NCI-H2107 (cell line): ENCODE results near the gene IVNS1ABP.
"Not testable (repeated sequence)": the region's sequence is repeated elsewhere in the genome, so short reads cannot be mapped to it uniquely, and the experiment has no call there.

ENCODE experiments used
- DNase-seq: peaks from one replicate; lab custom pipeline; 2025; lab: John Stamatoyannopoulos, UW

Gene IVNS1ABP

DNA sequence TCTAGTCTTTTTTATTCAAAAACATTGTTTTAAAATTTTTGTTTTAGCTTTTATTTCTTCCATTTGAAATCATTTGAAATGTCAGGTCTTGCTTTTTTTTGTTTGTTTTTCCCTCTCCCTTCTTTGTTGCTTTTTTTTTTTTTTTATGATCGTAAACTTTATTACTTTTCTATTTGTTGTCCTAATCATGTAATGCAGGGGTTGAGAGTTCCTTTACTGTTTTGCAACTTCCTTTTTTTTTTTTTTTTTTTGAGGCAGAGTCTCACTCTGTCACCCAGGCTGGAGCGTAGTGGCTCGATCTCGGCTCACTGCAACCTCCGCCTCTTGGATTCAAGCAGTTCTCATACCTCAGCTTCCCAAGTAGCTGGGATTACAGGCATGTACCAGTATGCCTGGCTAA, 24.8 kb downstream of the IVNS1ABP start:
- DNase-seq, result no peak

DNA sequence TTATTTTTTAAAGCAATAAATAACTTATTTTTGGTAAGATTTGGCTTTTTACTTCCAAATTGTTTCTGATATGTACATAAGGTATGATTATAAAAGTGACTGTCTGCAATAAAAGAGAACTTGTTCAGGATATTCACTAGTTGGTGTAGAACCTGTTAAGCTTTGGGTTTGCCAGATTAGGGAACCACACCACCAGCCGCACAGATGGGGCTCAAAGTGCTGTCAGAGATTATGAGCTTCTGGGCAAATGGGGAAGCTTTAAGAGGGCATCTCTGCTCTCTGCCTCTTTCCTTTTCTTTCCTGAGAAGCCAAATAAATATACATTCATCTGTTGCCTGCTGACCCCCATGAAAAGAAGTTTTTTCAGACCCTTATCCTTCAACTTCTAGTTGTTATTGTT, 25.4 kb downstream of the IVNS1ABP start:
- DNase-seq, result no peak

GRCh38 chr1:185291159-185291558, 25.9 kb downstream of the IVNS1ABP start:
- no peak for DNase-seq

GRCh38 chr1:185289880-185290279, 27.2 kb downstream of the IVNS1ABP start:
- no peak for DNase-seq

DNA sequence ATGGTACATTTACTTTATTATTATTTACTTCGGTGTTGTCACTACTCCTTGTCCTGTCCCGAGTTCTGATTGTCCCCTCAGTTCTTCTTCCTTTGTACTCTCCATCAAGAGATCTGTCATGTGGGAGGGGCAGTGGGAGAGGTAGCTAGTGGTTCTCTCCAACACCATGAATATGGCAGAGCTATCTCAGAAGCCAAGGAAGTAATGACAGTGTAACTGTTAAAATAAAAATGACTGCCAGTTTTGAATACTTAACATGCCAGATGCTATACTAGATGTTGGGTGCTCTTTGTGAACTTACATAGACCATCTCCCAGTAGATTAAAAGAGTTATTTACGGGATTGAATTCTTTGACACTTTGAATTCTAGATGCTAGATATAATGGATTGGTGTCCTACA, 28.6 kb downstream of the IVNS1ABP start:
- no peak for DNase-seq

- DNase-seq, result no peak
Measured at GRCh38 chr1:185287451-185287850, 29.6 kb downstream of the IVNS1ABP start.

GRCh38 chr1:185284533-185285276, 32.3 kb downstream of the IVNS1ABP start:
- no peak for DNase-seq

- DNase-seq, result no peak
Measured at GRCh38 chr1:185284116-185284515, 32.9 kb downstream of the IVNS1ABP start.

DNA sequence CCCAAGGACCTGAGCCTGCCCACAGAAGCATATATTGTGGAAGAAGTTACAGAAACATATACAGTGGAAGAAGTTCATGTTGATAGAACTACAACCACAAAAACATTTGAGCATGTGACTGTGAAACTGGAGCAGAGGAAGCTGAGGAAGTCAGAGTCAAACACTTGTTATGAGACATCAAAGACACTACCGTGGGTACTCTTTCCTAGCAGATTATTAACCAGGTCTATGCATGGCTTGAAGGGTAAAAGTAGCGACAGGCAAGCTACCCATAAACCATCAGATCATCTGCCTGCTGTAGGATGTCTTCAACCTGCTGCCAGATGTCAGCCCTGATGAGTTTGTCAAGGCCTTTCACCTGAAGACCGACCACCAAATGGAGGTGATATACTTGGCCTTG, 35.8 kb downstream of the IVNS1ABP start:
- no peak for DNase-seq

- no peak for DNase-seq
Measured at GRCh38 chr1:185280589-185280988, 36.5 kb downstream of the IVNS1ABP start.

DNA sequence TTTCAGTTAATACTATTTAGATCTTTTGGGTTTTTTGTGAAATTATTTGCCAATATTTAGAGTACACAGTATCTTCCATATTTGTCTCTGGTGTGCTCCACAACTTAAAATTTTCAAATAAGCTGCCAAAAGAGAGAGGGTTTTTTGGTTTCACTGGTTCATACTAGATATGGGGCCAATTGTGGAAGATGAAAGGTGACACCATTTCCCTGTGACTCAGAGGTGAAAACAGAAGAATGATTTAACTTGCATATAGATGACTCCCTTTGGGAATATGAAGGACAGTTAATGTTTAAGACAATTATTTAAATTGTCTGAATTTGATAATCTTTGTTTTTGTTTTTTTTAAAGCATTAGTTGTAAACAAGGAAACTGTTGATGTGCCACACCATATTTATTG, 37.5 kb downstream of the IVNS1ABP start:
- no peak for DNase-seq

DNA sequence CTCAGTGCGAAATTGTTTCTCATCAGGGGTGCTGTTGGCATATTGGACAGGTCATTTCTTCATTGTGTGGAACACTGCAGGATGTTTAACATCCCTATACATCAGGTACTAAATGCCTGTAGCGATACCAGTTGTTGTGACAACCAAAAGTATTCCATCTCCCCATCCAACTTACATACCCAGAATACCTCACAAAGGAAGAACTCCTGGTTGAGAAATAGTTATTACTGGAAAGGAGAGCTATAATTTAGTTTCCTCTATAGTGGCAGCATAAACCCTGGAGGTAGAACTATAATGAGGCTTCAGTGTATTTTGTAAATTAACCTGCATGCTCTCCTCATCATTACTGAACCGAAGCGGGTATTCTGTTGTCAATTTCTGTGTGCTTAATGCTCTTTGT, 45.1 kb downstream of the IVNS1ABP start:
- no peak for DNase-seq

DNA sequence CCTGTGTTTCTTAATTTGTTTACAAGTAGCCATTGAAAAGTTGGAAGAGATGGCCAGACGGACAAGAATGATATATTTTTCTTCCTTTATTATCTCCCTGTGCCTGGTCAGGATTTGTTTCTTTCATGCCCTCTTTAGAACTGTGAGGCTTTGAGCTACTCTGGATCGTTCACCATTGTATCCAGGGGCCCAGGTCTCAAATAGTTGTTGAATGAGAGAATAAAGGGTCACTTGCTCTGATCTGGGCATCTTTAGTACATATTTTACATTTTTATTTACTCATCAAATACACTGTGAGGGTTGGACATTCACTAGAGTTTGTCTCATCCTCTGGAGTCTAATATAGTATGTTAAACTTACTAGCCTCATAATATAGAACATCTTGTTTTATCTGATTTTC, 48.7 kb downstream of the IVNS1ABP start:
- no peak for DNase-seq

DNA sequence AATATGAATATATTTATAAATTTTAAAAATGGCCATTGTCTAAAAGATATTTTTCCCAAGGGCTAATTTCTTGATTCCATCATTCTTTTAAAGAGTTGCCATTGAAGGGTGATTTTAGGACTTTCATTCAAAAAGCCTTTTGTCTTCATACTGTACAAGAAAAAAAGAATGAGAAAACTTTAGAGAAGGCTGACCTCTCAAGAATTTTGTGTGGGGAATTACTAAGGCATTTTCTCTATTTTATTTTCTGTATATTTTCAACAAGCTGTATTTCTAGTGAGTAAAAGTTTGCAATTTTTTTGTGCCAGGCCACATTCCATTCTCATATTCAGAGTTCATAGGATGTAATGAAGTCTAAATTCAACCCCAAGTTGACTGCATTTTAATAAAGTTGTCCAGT, 49.3 kb downstream of the IVNS1ABP start:
- no peak for DNase-seq

- no peak for DNase-seq
Measured at GRCh38 chr1:185267301-185267700, 49.7 kb downstream of the IVNS1ABP start.

DNA sequence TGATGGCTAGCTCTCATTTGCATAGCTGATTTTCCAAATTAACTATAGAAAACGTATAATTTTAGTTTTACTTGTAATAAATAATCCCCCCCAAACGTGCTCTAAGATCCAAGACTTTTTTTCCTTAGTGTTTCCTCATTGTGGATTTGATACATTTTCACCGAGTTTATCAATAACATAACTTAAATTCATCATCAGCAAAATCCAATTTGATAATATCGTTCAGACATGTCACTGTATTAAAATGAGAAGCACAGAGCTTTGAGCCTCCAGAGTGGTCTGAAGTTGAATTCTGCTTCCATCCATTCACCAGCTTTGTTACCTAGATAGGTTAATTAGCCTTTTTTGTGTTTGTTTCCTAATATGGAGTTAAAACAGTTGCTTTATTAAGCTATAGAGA, 51.7 kb downstream of the IVNS1ABP start:
- DNase-seq, result no peak

DNA sequence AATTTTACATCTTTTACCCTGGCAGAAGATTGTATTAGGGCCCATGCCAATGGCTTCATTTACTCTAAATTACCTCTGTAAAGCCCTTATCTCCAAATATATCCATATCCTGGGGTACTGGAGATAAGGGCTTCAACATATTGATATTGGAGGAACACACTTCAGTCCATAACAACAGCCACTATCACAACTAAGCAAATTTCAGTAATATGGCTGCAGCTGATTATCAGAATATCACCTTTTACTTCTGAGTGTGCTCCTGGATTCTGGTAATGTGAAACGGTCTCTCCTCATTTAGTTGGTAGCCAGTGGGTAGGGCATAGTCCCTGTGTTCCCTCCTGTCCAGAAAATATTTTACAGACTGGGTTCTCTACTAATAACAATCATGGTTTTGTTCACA, 53.3 kb downstream of the IVNS1ABP start:
- DNase-seq, result no peak

DNA sequence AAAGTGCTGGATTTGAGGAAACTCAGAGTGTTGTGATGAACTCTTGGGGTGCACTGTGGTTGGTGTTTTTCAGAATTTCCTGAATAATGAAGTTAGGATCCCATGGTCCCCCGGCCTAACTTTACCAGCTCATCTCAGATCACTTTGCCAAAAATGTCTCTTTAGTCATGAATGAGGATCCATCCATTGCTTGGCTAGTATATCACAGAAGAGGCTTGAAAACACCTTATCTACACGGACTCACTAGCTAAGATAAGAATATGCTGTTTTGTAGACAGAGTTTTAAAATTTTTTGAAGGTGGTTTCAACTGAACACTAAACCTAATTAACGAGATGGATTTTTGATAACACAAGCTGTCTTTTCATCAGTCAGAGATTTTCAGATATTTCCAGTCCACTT, 53.8 kb downstream of the IVNS1ABP start:
- DNase-seq, result no peak

- DNase-seq, result no peak
Measured at GRCh38 chr1:185262151-185262550, 54.9 kb downstream of the IVNS1ABP start.

- DNase-seq, result no peak
Measured at GRCh38 chr1:185260611-185261010, 56.4 kb downstream of the IVNS1ABP start.

- no peak for DNase-seq
Measured at GRCh38 chr1:185258676-185259075, 58.4 kb downstream of the IVNS1ABP start.

- no peak for DNase-seq
Measured at GRCh38 chr1:185257950-185258208, 59.2 kb downstream of the IVNS1ABP start.

GRCh38 chr1:185257116-185257949, 59.7 kb downstream of the IVNS1ABP start:
- DNase-seq, result not testable (repeated sequence)

DNA sequence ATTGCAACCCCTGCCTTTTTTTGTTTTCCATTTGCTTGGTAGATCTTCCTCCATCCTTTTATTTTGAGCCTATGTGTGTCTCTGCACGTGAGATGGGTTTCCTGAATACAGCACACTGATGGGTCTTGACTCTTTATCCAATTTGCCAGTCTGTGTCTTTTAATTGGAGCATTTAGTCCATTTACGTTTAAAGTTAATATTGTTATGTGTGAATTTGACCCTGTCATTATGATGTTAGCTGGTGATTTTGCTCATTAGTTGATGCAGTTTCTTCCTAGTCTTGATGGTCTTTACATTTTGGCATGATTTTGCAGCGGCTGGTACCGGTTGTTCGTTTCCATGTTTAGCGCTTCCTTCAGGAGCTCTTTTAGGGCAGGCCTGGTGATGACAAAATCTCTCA, 61.4 kb downstream of the IVNS1ABP start:
- not testable (repeated sequence) for DNase-seq
